HepG2 (cell line): ENCODE results near the gene GYS1. TPM values are rescaled to one million over a fixed set of nuclear protein-coding genes. Genes with fewer than 3 reads are reported as not detected.

Experiments
- CBX1 ChIP-seq: IDR thresholded peaks from one replicate; pipeline ENCODE4 v1.6.1; 2016; ENCODE audit warnings: antibody characterized with exemption, low read depth
- GPBP1L1 ChIP-seq: sonication (generic); formaldehyde crosslinking; IDR thresholded peaks from 2 replicates; pipeline ENCODE4 v1.5.0; 2020; ENCODE audit warnings: mild to moderate bottlenecking, missing genetic modification reagents
- ISL2 ChIP-seq: sonication (generic); formaldehyde crosslinking; IDR thresholded peaks from 2 replicates; pipeline ENCODE4 v1.5.0; 2020; ENCODE audit warnings: missing genetic modification reagents
- KIAA2018 ChIP-seq: sonication (generic); formaldehyde crosslinking; IDR thresholded peaks from 2 replicates; pipeline ENCODE4 v1.5.0; 2020; ENCODE audit warnings: mild to moderate bottlenecking, missing genetic modification reagents, borderline replicate concordance
- TAF1 ChIP-seq: sonication (generic); formaldehyde crosslinking; IDR thresholded peaks from 2 replicates; pipeline ENCODE4 v1.4.0; 2020; ENCODE audit warnings: missing genetic modification reagents
- XBP1 ChIP-seq: sonication (generic); formaldehyde crosslinking; IDR thresholded peaks from 2 replicates; pipeline ENCODE4 v1.5.0; 2020; ENCODE audit warnings: missing genetic modification reagents
- ZNF34 ChIP-seq: sonication (generic); formaldehyde crosslinking; IDR thresholded peaks from 2 replicates; pipeline ENCODE4 v1.4.0; 2020; ENCODE audit warnings: mild to moderate bottlenecking, missing genetic modification reagents, borderline replicate concordance
- ZNF383 ChIP-seq: sonication (generic); formaldehyde crosslinking; IDR thresholded peaks from 2 replicates; pipeline ENCODE4 v1.4.0; 2020; ENCODE audit warnings: missing genetic modification reagents, mild to moderate bottlenecking, borderline replicate concordance
- ZNF709 ChIP-seq: sonication (generic); formaldehyde crosslinking; IDR thresholded peaks from 2 replicates; pipeline ENCODE4 v1.5.0; 2020; ENCODE audit warnings: mild to moderate bottlenecking, missing genetic modification reagents
- polyA plus RNA-seq, 8 experiments: library from polyadenylated mRNA; depleted of rRNA in 3 of 8; stranded (reverse) in 7 of 8; unstranded in 1 of 8; fragments of >200 nt; fragmentation: Illumina TruSeq in 4 of 8; extraction: Trizol in 4 of 8; gene quantifications; 2 replicates each; pipeline versions ENCODE4 v1.2.1 to v1.2.3, GENCODE V29; 2011 to 2016; ENCODE audit warnings: low read depth in 4 of 8, missing spikeins in 1 of 8, mixed read lengths in 1 of 8; ENCODE audit not compliant: insufficient read depth in 1 of 8
- total RNA-seq, 5 experiments: library from RNA; depleted of rRNA; stranded (reverse); fragments of >200 nt; fragmentation: Illumina TruSeq; extraction: Trizol; gene quantifications; 2 replicates each; pipeline ENCODE4 v1.2.3, GENCODE V29; 2016; ENCODE audit warnings: low read depth in 1 of 5
- TF ChIP-seq, protein P1 (sequence below): sonication (generic); formaldehyde crosslinking; IDR thresholded peaks from 2 replicates; pipeline ENCODE4 v1.4.0; 2020; ENCODE audit warnings: mild to moderate bottlenecking, missing genetic modification reagents

The GYS1 gene
- total and polyA plus RNA-seq, 2 of the 13 experiments (the other 11 are each of a cell fraction or from before 2014, with no cell fraction given) = 18.4 to 42.1 TPM

DNA sequence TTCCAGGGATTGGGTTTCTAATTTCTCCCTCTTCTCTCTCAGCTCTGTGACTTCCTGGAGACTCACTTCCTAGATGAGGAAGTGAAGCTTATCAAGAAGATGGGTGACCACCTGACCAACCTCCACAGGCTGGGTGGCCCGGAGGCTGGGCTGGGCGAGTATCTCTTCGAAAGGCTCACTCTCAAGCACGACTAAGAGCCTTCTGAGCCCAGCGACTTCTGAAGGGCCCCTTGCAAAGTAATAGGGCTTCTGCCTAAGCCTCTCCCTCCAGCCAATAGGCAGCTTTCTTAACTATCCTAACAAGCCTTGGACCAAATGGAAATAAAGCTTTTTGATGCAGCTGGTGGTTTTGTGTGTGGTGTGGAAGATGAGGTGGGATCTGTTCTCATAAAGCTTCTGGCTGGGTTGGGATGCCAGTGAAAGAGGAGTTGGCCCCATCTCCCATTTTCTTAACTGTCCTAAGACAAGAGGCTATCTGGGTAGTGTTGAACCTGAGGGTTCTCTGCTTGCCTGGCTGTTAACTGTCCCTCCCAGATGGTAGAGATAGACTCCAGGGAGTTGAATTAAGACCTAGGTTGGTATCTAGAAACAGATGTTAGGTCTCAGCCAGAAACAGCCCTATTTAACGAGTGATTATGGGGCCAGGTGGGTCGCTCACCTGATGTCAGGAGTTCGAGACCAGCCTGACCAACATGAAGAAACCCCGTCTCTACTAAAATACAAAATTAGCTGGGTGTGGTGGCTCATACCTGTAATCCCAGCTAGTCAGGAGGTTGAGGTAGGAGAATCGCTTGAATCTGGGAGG lies 26.4 kb downstream of the GYS1 start (continued):
- TF ChIP-seq KIAA2018 (CRISPR knock-in tag) (no peak), ZNF383 (CRISPR knock-in tag) (no peak), ZNF34 (CRISPR knock-in tag) (no peak), CBX1 (peak; percentile 24), XBP1 (CRISPR knock-in tag) (no peak), ISL2 (0 out of 2 replicates have a peak, but pooled peaks have one; percentile 29), ZNF709 (CRISPR knock-in tag) (0 out of 2 replicates have a peak, but pooled peaks have one; percentile 58), GPBP1L1 (no peak), TAF1 (0 out of 2 replicates have a peak, but pooled peaks have one; percentile 0)
- TF ChIP-seq, protein P1, sequence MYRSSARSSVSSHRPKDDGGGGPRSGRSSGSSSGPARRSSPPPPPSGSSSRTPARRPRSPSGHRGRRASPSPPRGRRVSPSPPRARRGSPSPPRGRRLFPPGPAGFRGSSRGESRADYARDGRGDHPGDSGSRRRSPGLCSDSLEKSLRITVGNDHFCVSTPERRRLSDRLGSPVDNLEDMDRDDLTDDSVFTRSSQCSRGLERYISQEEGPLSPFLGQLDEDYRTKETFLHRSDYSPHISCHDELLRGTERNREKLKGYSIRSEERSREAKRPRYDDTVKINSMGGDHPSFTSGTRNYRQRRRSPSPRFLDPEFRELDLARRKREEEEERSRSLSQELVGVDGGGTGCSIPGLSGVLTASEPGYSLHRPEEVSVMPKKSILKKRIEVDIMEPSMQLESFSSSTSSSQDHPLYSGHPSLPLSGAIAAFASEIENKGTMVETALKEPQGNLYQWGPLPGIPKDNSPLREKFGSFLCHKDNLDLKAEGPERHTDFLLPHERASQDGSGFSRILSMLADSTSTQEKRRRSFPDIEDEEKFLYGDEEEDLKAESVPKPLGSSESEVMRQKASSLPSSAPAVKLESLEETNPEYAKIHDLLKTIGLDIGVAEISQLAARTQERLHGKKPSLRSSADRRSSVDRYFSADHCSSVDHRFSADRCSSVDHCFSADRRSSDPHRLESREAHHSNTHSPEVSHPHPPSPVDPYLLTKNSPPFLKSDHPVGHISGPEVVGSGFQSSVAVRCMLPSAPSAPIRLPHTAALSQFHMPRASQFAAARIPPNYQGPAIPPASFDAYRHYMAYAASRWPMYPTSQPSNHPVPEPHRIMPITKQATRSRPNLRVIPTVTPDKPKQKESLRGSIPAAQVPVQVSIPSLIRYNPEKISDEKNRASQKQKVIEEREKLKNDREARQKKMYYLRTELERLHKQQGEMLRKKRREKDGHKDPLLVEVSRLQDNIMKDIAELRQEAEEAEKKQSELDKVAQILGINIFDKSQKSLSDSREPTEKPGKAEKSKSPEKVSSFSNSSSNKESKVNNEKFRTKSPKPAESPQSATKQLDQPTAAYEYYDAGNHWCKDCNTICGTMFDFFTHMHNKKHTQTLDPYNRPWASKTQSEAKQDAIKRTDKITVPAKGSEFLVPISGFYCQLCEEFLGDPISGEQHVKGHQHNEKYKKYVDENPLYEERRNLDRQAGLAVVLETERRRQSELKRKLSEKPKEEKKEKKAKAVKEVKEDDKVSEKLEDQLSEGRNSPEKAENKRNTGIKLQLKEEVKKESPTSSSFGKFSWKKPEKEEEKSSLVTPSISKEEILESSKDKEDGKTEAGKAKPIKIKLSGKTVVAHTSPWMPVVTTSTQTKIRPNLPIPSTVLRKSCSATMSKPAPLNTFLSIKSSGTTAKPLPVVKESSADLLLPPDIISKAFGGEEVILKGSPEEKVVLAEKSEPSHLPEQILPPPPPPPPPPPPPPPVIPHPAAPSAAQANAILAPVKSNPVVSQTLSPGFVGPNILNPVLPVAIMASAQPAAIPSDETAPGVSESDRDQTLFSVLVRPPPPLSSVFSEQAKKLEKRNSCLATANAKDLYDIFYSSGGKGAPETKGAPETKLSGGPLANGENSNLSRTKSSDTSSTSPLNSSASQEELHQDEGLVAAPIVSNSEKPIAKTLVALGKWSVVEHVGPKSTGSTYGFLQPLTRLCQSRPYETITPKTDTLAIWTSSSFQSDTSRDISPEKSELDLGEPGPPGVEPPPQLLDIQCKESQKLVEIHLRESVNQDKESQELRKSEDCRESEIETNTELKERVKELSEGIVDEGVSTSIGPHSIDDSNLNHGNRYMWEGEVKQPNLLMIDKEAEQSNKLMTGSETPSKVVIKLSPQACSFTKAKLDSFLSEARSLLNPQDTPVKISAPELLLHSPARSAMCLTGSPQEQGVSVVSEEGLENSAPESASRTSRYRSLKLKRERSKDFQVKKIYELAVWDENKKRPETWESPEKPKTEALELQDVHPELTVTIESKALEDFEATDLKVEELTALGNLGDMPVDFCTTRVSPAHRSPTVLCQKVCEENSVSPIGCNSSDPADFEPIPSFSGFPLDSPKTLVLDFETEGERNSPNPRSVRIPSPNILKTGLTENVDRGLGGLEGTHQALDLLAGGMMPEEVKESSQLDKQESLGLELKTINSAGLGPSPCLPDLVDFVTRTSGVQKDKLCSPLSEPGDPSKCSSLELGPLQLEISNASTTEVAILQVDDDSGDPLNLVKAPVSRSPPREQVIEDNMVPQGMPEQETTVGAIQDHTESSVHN = no peak
